Endothelial cell of umbilical vein (primary cell): ENCODE results near the gene SMURF2. TPM values are rescaled to one million over a fixed set of nuclear protein-coding genes. Genes with fewer than 3 reads are reported as not detected.

Experiments used
- BruUV-seq: library from RNA; stranded (reverse); fragments of 400-500 nt; replicated peaks from 2 replicates; lab custom pipeline; 2021; lab: Mats Ljungman, UMichigan
- CTCF ChIA-PET: fragments of 300-600, 350-600 bp; sonication (Branson Sonifier 250); formaldehyde crosslinking; loops from one replicate; lab custom pipeline; 2021; ENCODE audit warnings: antibody characterized with exemption, inconsistent platforms; lab: Charles Lee
- POLR2A ChIA-PET: fragments of 300-600, 350-600 bp; sonication (Branson Sonifier 250); formaldehyde crosslinking; loops from one replicate; lab custom pipeline; 2021; ENCODE audit warnings: antibody characterized with exemption, inconsistent platforms; lab: Charles Lee
- DNase-seq: peaks from one replicate; pipeline ENCODE4 v3.0.0-alpha.2; 2011; ENCODE audit warnings: low read depth, low spot score
- FAIRE-seq: peaks from 2 replicates; lab custom pipeline; 2011; peaks lifted over from hg19 to GRCh38; lab: Jason Lieb, UNC
- H2AFZ ChIP-seq: 2 replicates; pipeline ENCODE4 v1.6.0; 2012; ENCODE audit warnings: low read depth, low read length, control low read depth, inconsistent platforms
- H3K27ac ChIP-seq: 2 replicates; pipeline ENCODE4 v1.5.1; 2011; ENCODE audit warnings: low read depth, mild to moderate bottlenecking, control low read depth, low read length, moderate library complexity; ENCODE audit not compliant: insufficient read depth
- H3K27me3 ChIP-seq, 2 experiments: 2 replicates each; pipeline versions ENCODE4 v1.6.0 to v1.6.1; 2011; ENCODE audit warnings: low read length in 2 of 2, mixed read lengths in 1 of 2; ENCODE audit not compliant: control insufficient read depth in 2 of 2, insufficient read depth in 2 of 2
- H3K36me3 ChIP-seq, 2 experiments: 2 replicates in 1 of 2; 3 replicates in 1 of 2; pipeline ENCODE4 v1.5.1; 2011; ENCODE audit warnings: low read length in 2 of 2, mild to moderate bottlenecking in 1 of 2, moderate library complexity in 1 of 2; ENCODE audit not compliant: control insufficient read depth in 2 of 2, insufficient read depth in 2 of 2; ENCODE audit errors: extremely low read depth in 1 of 2
- H3K4me1 ChIP-seq: 3 replicates; pipeline ENCODE4 v1.5.1; 2011; ENCODE audit warnings: mild to moderate bottlenecking, low read length; ENCODE audit not compliant: control insufficient read depth, insufficient read depth; ENCODE audit errors: extremely low read depth
- H3K4me2 ChIP-seq: 2 replicates; pipeline ENCODE4 v1.6.1; 2011; ENCODE audit warnings: low read length, control low read depth, mixed read lengths; ENCODE audit not compliant: insufficient read depth
- H3K4me3 ChIP-seq, 3 experiments: fragments of 200-600 bp in 1 of 3; sonication (generic), shearing (Covaris generic) in 1 of 3; replicated peaks in 1 of 3; 2 replicates each; pipeline ENCODE4 v1.5.1; 2011 to 2016; ENCODE audit warnings: control low read depth in 3 of 3, low read length in 3 of 3, mild to moderate bottlenecking in 2 of 3, inconsistent platforms in 1 of 3, low read depth in 1 of 3, moderate library complexity in 1 of 3; ENCODE audit not compliant: insufficient read depth in 1 of 3
- H3K79me2 ChIP-seq: 2 replicates; pipeline ENCODE4 v1.6.0; 2012; ENCODE audit warnings: low read length, inconsistent platforms; ENCODE audit not compliant: control insufficient read depth, insufficient read depth
- H3K9ac ChIP-seq: replicated peaks from 2 replicates; pipeline ENCODE3; 2011; ENCODE audit warnings: low read length, control low read depth; ENCODE audit not compliant: insufficient read depth; ENCODE audit errors: extremely low read depth
- H3K9me1 ChIP-seq: replicated peaks from 3 replicates; pipeline ENCODE4 v1.6.0; 2011; ENCODE audit warnings: mild to moderate bottlenecking, low read length; ENCODE audit not compliant: control insufficient read depth, insufficient read depth; ENCODE audit errors: extremely low read depth
- H3K9me3 ChIP-seq: replicated peaks from 2 replicates; pipeline ENCODE4 v1.5.1; 2012; ENCODE audit warnings: low read length, inconsistent platforms; ENCODE audit not compliant: control insufficient read depth, insufficient read depth
- H4K20me1 ChIP-seq: replicated peaks from 2 replicates; pipeline ENCODE3; 2011; ENCODE audit warnings: mild to moderate bottlenecking, low read length; ENCODE audit not compliant: control insufficient read depth, insufficient read depth; ENCODE audit errors: extremely low read depth
- EZH2 ChIP-seq: IDR thresholded peaks from 2 replicates; pipeline ENCODE4 v1.6.1; 2012; ENCODE audit warnings: borderline replicate concordance, low read depth, mild to moderate bottlenecking, moderate library complexity, low read length, inconsistent platforms; ENCODE audit not compliant: severe bottlenecking
- FOS ChIP-seq: IDR thresholded peaks from 2 replicates; pipeline ENCODE4 v1.6.1; 2011; ENCODE audit warnings: mild to moderate bottlenecking, low read length, moderate library complexity, borderline replicate concordance; ENCODE audit not compliant: insufficient read depth
- GATA2 ChIP-seq: IDR thresholded peaks from 2 replicates; pipeline ENCODE4 v1.7.0; 2011; ENCODE audit warnings: low read depth, mild to moderate bottlenecking, moderate library complexity, mixed read lengths, low read length; ENCODE audit not compliant: insufficient read length, insufficient read depth
- JUN ChIP-seq: IDR thresholded peaks from 2 replicates; pipeline ENCODE4 v1.6.1; 2011; ENCODE audit warnings: borderline replicate concordance, low read depth; ENCODE audit not compliant: insufficient read length, insufficient read depth
- MYC ChIP-seq: IDR thresholded peaks from one replicate; pipeline ENCODE4 v1.6.1; 2011; ENCODE audit warnings: mild to moderate bottlenecking, low read depth, low read length
- POLR2A ChIP-seq: IDR thresholded peaks from 2 replicates; pipeline ENCODE4 v1.6.1; 2012; ENCODE audit warnings: low read depth, mild to moderate bottlenecking, control low read depth, low read length
- POLR2AphosphoS5 ChIP-seq: IDR thresholded peaks from 2 replicates; pipeline ENCODE4 v1.6.1; 2012; ENCODE audit warnings: low read depth, mild to moderate bottlenecking, control low read depth, low read length, moderate library complexity; ENCODE audit not compliant: insufficient read depth
- dilution Hi-C: fragments of 300-500 bp; cut with MboI; formaldehyde crosslinking; loops from one replicate; pipeline ENCODE4 v1.15.0; 2019; ENCODE audit warnings: low sequenced_read_pairs; ENCODE audit not compliant: extremely low pct_ligation_motif_present
- intact Hi-C: fragments of 100-400 bp; cut with micrococcal nuclease; formaldehyde crosslinking; loops from one replicate; pipeline ENCODE4 v1.10.0; 2022
- polyA plus RNA-seq, 4 experiments: library from polyadenylated mRNA; depleted of rRNA in 3 of 4; stranded (reverse) in 3 of 4; unstranded in 1 of 4; fragments of >200 nt; gene quantifications; 2 replicates each; pipeline versions ENCODE4 v1.2.1 to v1.2.3, GENCODE V29; 2011 to 2012; ENCODE audit warnings: missing spikeins in 1 of 4
- total RNA-seq: library from RNA; stranded (reverse); gene quantifications from 2 replicates; pipeline ENCODE4 v1.2.3, GENCODE V29; 2021
- TF ChIP-seq, protein P1 (sequence below): IDR thresholded peaks from 2 replicates; pipeline ENCODE4 v1.6.1; 2011; ENCODE audit not compliant: insufficient read depth, insufficient read length
- TF ChIP-seq, protein P2 (sequence below), 2 donors: IDR thresholded peaks; 1 replicate in 1 of 2; 2 replicates in 1 of 2; pipeline ENCODE4 v1.5.1; 2011; ENCODE audit warnings: low read length in 2 of 2, mild to moderate bottlenecking in 2 of 2, moderate library complexity in 2 of 2, control low read depth in 1 of 2, inconsistent platforms in 1 of 2, low read depth in 1 of 2; ENCODE audit not compliant: insufficient read depth in 1 of 2; ENCODE audit errors: extremely low read depth in 1 of 2

SMURF2 gene
- total and polyA plus RNA-seq, 2 donors (not counting 3 experiments of a cell fraction or from before 2014, with no cell fraction given): 32.9 to 105 TPM

- dilution Hi-C loops: no loop called here
- H3K9me1 ChIP-seq: no peaks in the 10 kb centered on the region
- H4K20me1 ChIP-seq: peaks cover 41% of the 10 kb centered on the region
- H3K4me3 ChIP-seq: no peak overlapping the region
- no peak overlapping the region for H3K9ac ChIP-seq
- TF ChIP-seq POLR2AphosphoS5 (no peak), EZH2 (no peak), JUN (no peak), FOS (no peak), GATA2 (no peak), MYC (no peak), POLR2A (no peak)
- TF ChIP-seq, protein P1, sequence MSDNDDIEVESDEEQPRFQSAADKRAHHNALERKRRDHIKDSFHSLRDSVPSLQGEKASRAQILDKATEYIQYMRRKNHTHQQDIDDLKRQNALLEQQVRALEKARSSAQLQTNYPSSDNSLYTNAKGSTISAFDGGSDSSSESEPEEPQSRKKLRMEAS: no peak
- TF ChIP-seq, protein P2, sequence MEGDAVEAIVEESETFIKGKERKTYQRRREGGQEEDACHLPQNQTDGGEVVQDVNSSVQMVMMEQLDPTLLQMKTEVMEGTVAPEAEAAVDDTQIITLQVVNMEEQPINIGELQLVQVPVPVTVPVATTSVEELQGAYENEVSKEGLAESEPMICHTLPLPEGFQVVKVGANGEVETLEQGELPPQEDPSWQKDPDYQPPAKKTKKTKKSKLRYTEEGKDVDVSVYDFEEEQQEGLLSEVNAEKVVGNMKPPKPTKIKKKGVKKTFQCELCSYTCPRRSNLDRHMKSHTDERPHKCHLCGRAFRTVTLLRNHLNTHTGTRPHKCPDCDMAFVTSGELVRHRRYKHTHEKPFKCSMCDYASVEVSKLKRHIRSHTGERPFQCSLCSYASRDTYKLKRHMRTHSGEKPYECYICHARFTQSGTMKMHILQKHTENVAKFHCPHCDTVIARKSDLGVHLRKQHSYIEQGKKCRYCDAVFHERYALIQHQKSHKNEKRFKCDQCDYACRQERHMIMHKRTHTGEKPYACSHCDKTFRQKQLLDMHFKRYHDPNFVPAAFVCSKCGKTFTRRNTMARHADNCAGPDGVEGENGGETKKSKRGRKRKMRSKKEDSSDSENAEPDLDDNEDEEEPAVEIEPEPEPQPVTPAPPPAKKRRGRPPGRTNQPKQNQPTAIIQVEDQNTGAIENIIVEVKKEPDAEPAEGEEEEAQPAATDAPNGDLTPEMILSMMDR (IDR thresholded peaks at IDR 0.05; ENCODE audit: extremely low read depth in 1 of 2, insufficient read depth in 1 of 2, low read depth in 1 of 2, low read length in 2 of 2): no peak
- CTCF ChIA-PET: no interaction called here
- no peak overlapping the region for H3K27ac ChIP-seq
- H3K9me3 ChIP-seq: no peaks in the 10 kb centered on the region
- POLR2A ChIA-PET: no interaction called here
- FAIRE-seq: no peak
- H3K36me3 ChIP-seq: peaks cover 44 to 67% of the 10 kb centered on the region in 2 experiments
- intact Hi-C loops: loop anchor here (10.0 kb wide), 1 partner anchor 244 kb away; no protein-coding TSS in a partner anchor
- H3K27me3 ChIP-seq: no peaks in the 10 kb centered on the region
- peaks cover 69% of the 10 kb centered on the region for H3K79me2 ChIP-seq
- no peak overlapping the region for H2AFZ ChIP-seq
- DNase-seq: no peak
- H3K4me1 ChIP-seq: peaks cover 73% of the 10 kb centered on the region
- BruUV-seq: no TSS peak
- no peak overlapping the region for H3K4me2 ChIP-seq
These were observed 161.6 kb downstream of the SMURF2 start for GRCh38 chr17:64500487-64500859.
